Loucy (cell line): Measurements from ENCODE around the gene WDR37.

Source experiments
- EZH2phosphoT487 ChIP-seq: fragments of 200-600 bp; IDR thresholded peaks from 2 replicates; pipeline ENCODE4 v1.6.1; 2018; ENCODE audit warnings: antibody characterized with exemption, mild to moderate bottlenecking, moderate library complexity, borderline replicate concordance
- TF ChIP-seq, protein P1 (sequence below): fragments of 200-600 bp; sonication (generic); conservative IDR thresholded peaks from 2 replicates; pipeline ENCODE4 v1.5.1; 2014; ENCODE audit warnings: mild to moderate bottlenecking, antibody characterized with exemption, low read length

DNA sequence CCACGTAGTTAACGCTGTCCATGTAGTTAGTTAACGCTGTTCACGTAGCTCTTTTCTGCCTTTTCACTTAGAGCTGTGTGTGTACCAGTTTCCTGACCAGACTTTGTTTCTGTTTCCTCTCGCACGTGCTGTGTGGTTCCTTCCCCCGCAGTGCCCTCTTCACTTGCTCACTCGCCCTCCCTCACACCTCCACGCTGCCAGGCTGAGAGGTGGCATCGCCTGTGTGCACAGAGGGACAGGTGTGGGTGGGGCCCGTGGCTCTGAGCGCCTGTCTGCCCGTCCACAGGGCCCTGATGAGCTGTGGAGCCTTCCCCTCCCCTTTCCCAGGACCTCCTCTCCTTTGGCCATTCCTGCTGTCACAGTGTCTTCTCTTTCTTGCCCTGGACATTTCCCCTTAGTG is 30.6 kb downstream of the WDR37 start:
- TF ChIP-seq, protein P1, sequence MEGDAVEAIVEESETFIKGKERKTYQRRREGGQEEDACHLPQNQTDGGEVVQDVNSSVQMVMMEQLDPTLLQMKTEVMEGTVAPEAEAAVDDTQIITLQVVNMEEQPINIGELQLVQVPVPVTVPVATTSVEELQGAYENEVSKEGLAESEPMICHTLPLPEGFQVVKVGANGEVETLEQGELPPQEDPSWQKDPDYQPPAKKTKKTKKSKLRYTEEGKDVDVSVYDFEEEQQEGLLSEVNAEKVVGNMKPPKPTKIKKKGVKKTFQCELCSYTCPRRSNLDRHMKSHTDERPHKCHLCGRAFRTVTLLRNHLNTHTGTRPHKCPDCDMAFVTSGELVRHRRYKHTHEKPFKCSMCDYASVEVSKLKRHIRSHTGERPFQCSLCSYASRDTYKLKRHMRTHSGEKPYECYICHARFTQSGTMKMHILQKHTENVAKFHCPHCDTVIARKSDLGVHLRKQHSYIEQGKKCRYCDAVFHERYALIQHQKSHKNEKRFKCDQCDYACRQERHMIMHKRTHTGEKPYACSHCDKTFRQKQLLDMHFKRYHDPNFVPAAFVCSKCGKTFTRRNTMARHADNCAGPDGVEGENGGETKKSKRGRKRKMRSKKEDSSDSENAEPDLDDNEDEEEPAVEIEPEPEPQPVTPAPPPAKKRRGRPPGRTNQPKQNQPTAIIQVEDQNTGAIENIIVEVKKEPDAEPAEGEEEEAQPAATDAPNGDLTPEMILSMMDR, result no peak
- TF ChIP-seq EZH2phosphoT487, result no peak
